Activated CD8-positive, alpha-beta memory T cell treated with anti-CD3 and anti-CD28 coated beads for 48 hours (primary cell): ENCODE measurements around the gene MINDY1.
A peak's percentile ranks its signal among the peaks of the same experiment; 100 is the strongest.

Source experiments
- DNase-seq, 3 experiments: peaks; one replicate each; pipeline ENCODE4 v3.0.0-alpha.2; 2020; ENCODE audit warnings: low read depth in 2 of 3, low spot score in 2 of 3

MINDY1 gene

DNA sequence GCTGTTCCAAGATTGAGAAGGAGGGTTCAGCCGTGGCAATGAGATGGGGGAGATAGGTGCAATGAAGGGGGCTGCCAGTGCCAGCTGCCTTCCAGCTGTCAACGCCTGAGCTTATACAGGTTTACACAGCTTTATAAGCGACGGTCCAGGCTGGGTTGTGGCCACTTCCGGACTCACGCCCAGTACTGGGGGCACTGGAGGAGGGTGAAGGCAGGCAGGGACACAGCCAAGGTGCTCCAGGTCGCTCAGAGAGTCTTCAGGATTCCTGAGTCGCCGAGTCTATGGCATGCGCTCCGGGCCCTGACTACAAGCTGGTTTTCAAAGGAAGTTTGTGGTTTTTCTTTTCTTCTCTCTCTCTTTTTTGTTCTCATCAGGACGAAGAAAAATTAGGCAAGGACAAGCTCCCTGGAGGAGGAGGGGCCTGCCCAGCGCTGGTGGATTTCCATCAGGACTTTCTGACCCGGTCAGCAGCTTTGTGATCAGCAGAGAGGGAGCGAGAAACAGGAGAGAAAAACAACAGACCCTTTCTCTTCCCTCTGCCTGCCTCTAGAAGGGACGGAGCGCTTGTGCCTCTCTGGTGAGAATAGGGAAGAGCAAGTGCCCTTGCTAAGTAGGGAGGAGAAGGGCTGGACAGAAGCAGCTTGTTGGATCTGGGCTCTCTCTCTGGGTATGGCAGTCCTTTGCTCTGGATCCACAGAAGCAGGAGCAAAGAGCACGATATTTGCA, at the start of gene MINDY1:
Gene MINDY1 (minus strand): TSS at position 576 of the 726 bp plus-strand sequence. CDS start 4,285 bp downstream, outside the sequence.
- no peak for DNase-seq

DNA sequence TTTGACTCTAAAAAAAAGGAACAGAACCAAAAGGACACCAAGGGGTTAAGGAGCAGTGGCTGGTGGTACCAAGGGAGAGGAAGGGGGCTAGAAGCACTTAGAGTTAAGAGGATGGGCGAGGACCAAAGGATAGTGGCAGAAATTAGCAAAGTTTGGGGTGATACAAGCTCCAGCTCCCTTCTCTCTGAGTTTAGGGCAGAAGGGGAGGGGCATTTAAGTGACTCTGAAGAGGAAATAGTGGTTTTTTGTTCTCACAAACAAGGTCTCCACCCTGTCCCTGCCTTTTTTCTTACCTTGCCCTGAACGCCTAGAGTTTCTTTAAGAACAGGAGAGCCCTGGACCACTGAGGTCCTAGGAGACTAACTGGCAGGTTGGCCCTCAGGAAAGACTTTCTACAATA, 49.4 kb upstream of the MINDY1 start:
- no peak for DNase-seq

GRCh38 chr1:151055581-151055980, 48.9 kb upstream of the MINDY1 start:
- DNase-seq = no peak

DNA sequence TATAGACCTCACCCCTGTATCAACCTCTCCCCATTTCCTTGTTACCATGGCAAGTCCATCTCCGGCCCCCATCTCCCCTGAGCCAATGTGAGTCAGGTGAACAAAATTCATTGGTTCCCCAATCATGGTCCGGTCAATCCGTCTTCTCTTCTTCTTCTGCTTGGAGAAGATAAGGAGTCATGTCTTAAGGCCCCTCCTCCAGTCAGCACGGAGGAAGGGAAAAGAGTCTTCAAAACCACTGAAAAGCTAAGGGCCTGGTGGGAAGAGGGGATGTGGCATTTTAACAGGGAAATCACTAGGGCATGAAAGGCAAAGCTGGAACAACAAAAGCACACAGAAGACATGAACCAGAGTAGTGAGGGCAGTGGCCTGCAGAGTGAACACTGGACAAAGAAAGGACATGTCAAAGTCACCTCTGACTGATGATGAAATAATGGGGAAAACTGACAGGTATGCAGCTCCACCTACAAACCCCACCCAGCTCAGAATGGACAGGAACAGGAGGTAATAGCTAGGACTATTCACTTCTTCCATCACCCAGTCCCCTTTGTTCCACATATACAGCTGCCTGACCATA, 48.4 kb upstream of the MINDY1 start:
- no peak for DNase-seq

GRCh38 chr1:151051356-151052009, 44.8 kb upstream of the MINDY1 start:
- no peak for DNase-seq

- no peak for DNase-seq
Measured at GRCh38 chr1:151050051-151050688, 43.5 kb upstream of the MINDY1 start.

DNA sequence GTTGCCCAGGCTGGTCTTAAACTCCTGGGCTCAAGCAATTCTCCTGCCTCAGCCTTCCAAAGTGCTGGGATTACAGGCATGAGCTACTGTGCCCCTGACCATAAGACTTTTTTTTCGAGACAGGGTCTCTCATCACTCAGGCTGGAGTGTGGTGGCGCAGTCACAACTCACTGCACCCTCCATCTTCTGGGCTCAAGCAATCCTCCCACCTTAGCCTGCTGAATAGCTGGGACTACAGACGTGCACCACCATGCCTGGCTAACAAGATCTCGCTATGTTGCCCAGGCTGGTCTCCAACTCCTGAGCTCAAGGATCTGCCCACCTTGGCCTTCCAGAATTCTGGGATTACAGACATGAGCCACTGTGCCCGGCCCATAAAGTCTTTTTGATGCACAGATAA, 42.8 kb upstream of the MINDY1 start:
- no peak for DNase-seq

DNA sequence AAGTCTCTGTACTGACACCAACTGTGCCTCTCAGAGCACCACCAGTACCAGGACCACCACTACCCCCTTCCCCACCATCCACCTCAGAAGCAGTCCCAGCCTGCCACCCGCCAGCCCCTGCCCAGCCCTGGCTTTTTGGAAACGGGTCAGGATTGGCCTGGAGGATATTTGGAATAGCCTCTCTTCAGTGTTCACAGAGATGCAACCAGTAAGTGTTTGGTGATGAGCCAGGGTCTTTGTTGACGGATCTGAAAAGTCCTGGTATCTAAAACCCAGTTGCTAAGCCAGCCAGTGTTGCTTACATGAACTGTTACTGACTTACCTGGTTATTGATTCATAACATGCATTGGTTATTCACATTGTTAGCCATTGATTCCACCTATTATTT, 41.9 kb upstream of the MINDY1 start:
- DNase-seq = no peak

- DNase-seq = peak in 1 of 3 experiments; percentile 27
Measured at GRCh38 chr1:151047925-151048644, 41.4 kb upstream of the MINDY1 start.

GRCh38 chr1:151047591-151047924, 40.9 kb upstream of the MINDY1 start, which contains the start of gene C1orf56:
TSS of gene C1orf56 (plus strand) at chr1:151047751. CDS start at chr1:151047848, 97 bp downstream.
- DNase-seq = no peak

DNA sequence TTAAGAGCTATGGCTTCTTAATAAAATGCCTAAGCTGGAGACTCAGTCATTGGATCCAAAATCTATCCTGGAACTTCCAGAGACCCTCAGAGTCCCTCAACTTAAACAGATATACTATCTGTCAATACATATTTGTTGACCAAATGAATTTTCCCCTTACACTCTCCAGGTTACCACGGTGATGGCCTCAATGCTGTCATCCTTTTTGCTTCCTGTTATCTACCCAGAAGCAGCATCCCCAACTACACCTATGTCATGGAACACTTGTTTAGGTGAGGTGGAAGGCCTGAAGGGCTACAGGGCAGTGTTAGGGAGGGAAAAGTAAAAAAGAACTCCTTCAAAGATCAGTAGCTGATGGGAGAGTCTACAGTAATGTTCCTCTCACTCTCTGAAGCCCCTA, 36.5 kb upstream of the MINDY1 start:
- DNase-seq = no peak

- no peak for DNase-seq
Measured at GRCh38 chr1:151039521-151039920, 32.8 kb upstream of the MINDY1 start.

- DNase-seq = no peak
Measured at GRCh38 chr1:151037032-151037431, 30.3 kb upstream of the MINDY1 start.

GRCh38 chr1:151036356-151036755, 29.7 kb upstream of the MINDY1 start, which contains the start of gene BNIPL:
TSS of gene BNIPL (plus strand) at chr1:151036586. CDS start at chr1:151036726, 140 bp downstream.
- no peak for DNase-seq

GRCh38 chr1:151035167-151035566, 28.5 kb upstream of the MINDY1 start:
- DNase-seq = no peak

GRCh38 chr1:151032164-151032563, 25.5 kb upstream of the MINDY1 start:
- DNase-seq = no peak

- DNase-seq = no peak
Measured at GRCh38 chr1:151026460-151026859, 19.8 kb upstream of the MINDY1 start.

DNA sequence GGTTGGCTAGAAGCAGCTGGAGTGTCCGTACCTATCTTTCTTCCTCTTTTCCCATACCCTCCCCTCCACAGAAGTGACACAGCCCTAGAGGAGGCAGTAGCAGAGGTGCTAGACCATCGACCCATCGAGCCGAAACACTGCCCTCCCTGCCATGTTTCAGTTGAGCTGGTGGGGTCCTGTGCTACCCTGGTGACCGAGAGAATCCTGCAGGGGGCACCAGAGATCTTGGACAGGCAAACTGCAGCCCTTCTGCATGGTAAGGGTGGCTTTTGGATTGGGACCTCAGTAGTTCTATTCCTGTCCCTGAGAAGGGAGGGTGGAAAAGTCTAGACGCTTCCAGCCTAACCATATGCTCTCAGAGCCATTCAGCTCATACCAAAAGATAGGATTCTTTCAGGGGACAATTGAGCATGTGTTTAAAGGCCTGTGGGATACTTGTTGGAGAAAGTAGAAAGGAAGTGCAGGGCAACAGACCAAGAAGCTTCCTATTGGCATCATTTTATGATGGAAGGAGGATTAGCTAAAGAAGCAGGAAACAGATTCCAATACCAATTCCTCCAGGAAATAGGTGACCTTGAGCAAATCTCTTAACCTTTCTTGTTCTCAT, 17.9 kb upstream of the MINDY1 start:
- peak in 2 of 3 experiments; percentile 52 to 55 for DNase-seq

- no peak for DNase-seq
Measured at GRCh38 chr1:151013518-151013917, 6.8 kb upstream of the MINDY1 start.

GRCh38 chr1:151012684-151013471, 6.2 kb upstream of the MINDY1 start:
- DNase-seq = no peak
